Motor neuron (in vitro differentiated cells): ENCODE measurements around the gene AGK. TPM values are rescaled to one million over a fixed set of nuclear protein-coding genes. Genes with fewer than 3 reads are reported as not detected.

Experiments
- ATAC-seq, 8 experiments: fragments of 200-7000 bp; cut with Tn5 transposase; replicated peaks in 6 of 8; 2 replicates each; pipeline ENCODE4 v1.8.0; 2021; ENCODE audit warnings: mild to moderate bottlenecking in 8 of 8, moderate library complexity in 8 of 8
- H3K27ac ChIP-seq, 2 donors: fragments of 250-450 bp; sonication (Bioruptor Pico); 2 replicates each; pipeline ENCODE4 v1.9.0; 2021; ENCODE audit warnings: antibody characterized with exemption in 2 of 2, mild to moderate bottlenecking in 2 of 2, moderate library complexity in 1 of 2
- H3K4me1 ChIP-seq, 2 donors: fragments of 250-450 bp; sonication (Bioruptor Pico); replicated peaks in 1 of 2; 2 replicates each; pipeline ENCODE4 v1.6.1; 2021; ENCODE audit warnings: antibody characterized with exemption in 2 of 2, mild to moderate bottlenecking in 2 of 2, moderate library complexity in 1 of 2
- H3K4me3 ChIP-seq, 5 donors: fragments of 250-450 bp; sonication (Bioruptor Pico); 2 replicates each; pipeline ENCODE4 v1.9.0; 2021; ENCODE audit warnings: antibody characterized with exemption in 5 of 5, mild to moderate bottlenecking in 5 of 5, moderate library complexity in 4 of 5
- WGBS, 10 experiments: fragments of 450-650 bp; shearing (Covaris generic); methylation state at CpG; one replicate each; pipeline ENCODE4 v1.0.0; 2022; 5-methylcytosine and 5-hydroxymethylcytosine counted together
- in situ Hi-C, 9 experiments: fragments of 400-800 bp; cut with MboI; loops; one replicate each; pipeline ENCODE4 v1.15.0; 2021; ENCODE audit warnings: low sequenced_read_pairs in 9 of 9, low pct_unique_long_range_greater_than_20kb in 2 of 9; ENCODE audit not compliant: unreplicated experiment in 9 of 9
- total RNA-seq, 8 experiments: library from RNA; unstranded; fragments of 300-600 nt; gene quantifications; 2 replicates each; pipeline versions ENCODE4 v1.2.3 to v1.2.4, GENCODE V29; 2022

The AGK gene
- total RNA-seq, 8 experiments from 2014 or later, result 27.7 to 253 (median 39.5) TPM

DNA sequence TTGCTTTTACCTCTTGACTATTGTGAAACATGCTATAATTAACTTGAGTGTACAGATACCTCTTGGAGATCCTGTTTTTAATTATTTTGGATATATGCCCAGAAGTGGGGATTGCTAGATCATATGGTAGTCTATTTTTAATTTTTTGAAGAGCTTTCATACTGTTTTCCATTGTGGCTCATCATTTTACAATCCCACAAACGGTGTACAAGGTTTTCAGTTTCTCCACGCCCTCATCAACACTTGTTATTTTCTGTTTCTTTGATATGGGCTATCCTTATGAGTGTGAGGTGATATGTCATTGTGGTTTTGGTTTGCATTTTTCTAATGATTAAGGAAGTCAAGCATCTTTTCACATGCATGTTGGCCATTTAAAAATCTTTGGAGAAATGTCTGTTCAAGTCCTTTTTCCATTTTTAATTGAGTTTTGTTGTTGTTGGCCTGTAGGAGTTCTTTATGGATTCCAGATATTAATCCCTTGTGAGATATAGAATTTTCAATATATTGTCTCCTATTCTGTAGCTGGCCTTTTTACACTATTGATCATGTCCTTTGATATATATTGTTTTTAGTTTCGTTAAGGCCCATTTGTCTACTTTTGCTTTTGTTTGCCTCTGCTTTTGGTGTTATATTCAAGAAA, 7.5 kb downstream of the AGK start:
- H3K27ac ChIP-seq, result no peak overlapping the region
- H3K4me3 ChIP-seq, result no peak overlapping the region
- no peaks in the 10 kb centered on the region for H3K4me1 ChIP-seq
- WGBS, 10 experiments, result 61 to 100% (median 93%) methylated on average over 1 to 3 of the region's 3 CpGs; no CpG with 5 or more reads in 1 of the 10 experiments
- peak in 1 of 8 experiments; percentile 40 for ATAC-seq
- in situ Hi-C loops, result no loop called here

DNA sequence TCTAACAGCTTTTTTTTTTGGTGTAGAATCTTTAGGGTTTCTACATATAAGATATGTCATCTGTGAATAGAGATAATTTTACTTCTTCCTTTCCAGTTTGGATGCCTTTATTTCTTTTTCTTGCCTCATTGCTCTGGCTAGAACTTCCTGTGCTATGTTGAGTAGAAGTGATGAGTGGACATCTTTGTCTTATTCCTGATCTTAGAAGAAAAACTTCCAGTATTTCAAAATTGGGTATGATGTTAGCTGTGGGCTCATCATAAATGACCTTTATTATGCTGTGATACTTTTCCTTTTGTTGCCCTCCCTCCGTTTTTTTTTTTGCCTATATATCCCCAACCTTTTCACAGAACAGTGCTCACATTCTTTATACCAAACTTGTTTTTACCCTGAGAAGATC, 8.8 kb downstream of the AGK start:
- 67 to 100% (median 89%) methylated on average over 1 of the region's 1 CpG; no CpG with 5 or more reads in 1 of the 10 experiments for WGBS, 10 experiments
- H3K27ac ChIP-seq, result no peak overlapping the region
- no peaks in the 10 kb centered on the region for H3K4me1 ChIP-seq

DNA sequence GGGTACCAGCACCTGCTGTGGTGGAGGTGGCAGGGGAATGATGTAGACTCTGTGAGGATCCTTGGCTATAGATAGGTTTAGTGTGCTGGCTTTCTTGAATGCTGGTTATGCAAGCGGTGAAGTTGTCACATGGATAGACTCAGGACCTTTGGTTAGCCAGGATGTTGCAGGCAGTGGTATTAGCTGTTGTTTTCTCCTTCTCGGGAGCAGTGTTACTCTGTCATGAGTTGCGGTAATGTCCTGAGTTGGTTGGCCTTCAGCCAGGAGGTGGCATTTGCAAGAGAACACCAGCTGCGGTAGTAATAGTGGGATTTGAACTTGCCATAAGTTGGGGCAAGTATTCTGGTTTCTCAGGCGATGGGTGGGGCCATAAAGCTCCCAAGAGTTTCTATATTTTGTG, 10.8 kb downstream of the AGK start:
- in situ Hi-C loops, result no loop called here
- H3K27ac ChIP-seq, result no peak overlapping the region
- no peak for ATAC-seq
- no peaks in the 10 kb centered on the region for H3K4me1 ChIP-seq
- 80 to 100% (median 92%) methylated on average over 1 to 5 of the region's 5 CpGs; no CpG with 5 or more reads in 4 of the 10 experiments for WGBS, 10 experiments
- H3K4me3 ChIP-seq, result no peak overlapping the region

More for the DNA sequence above, 8.8 kb downstream of the AGK start:
- ATAC-seq, result no peak
- no peak overlapping the region for H3K4me3 ChIP-seq
- in situ Hi-C loops, result no loop called here

DNA sequence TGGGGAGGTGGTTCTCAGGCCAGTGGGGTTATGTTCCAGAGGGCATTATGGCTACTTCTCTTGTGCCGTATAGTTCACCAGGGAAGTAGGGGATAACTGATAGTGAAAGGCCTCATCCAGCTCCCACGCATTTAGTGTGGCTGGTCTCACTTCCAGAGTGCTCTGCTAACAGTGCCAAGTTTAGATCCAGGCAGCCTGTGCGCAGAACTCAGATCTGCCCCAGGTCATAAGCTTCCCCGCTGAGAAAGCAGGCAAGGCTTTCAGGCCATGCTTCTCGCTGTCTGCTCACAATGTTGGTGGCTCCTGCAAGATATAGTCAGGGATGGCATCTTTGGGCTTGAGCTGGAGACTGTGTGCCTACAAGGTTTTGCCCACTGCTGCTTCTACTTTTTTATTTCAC, 11.3 kb downstream of the AGK start:
- Histone ChIP-seq H3K4me3 (no peak overlapping the region), H3K27ac (no peak overlapping the region), H3K4me1 (no peaks in the 10 kb centered on the region)
- 90 to 100% (median 100%) methylated on average over 2 to 5 of the region's 5 CpGs; no CpG with 5 or more reads in 7 of the 10 experiments for WGBS, 10 experiments
- in situ Hi-C loops, result no loop called here
- ATAC-seq, result no peak

DNA sequence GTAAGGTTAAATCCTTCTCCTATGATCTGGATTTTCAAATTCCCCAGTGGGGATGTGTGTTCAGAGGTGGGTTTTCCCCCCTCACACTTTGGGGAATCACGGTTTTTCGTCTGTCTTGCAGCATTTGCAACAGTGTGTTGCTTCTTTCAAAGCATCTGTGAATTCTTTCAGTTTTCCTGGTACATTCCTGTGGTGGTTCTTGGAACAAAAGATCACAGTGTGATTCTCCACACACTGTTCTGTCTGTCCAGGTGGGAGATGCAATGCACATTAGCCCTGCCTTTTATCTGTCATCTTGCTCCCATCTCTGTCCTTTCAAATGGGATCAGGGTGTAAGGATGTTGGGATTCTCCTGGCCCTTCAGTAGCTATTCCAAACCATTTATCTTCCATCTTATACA, 11.8 kb downstream of the AGK start:
- Histone ChIP-seq H3K4me1 (no peaks in the 10 kb centered on the region), H3K27ac (no peak overlapping the region), H3K4me3 (no peak overlapping the region)
- in situ Hi-C loops, result no loop called here
- WGBS, 10 experiments, result 76 to 100% methylated on average over 1 to 2 of the region's 2 CpGs; no CpG with 5 or more reads in 8 of the 10 experiments
- no peak for ATAC-seq

GRCh38 chr7:141563956-141564623, 12.9 kb downstream of the AGK start:
- no peak overlapping the region for H3K27ac ChIP-seq
- H3K4me1 ChIP-seq, result no peaks in the 10 kb centered on the region
- ATAC-seq, result peak in 3 of 8 experiments; percentile 68 to 85 (median 70)
- in situ Hi-C loops, result no loop called here
- no peak overlapping the region for H3K4me3 ChIP-seq
- WGBS, 10 experiments, result 67 to 100% (median 94%) methylated on average over 1 to 2 of the region's 2 CpGs; no CpG with 5 or more reads in 3 of the 10 experiments

GRCh38 chr7:141567432-141567831, 16.2 kb downstream of the AGK start:
- H3K4me3 ChIP-seq, result no peak overlapping the region
- no peak overlapping the region for H3K27ac ChIP-seq
- WGBS, 10 experiments, result 88 to 100% (median 100%) methylated on average over 1 of the region's 1 CpG; no CpG with 5 or more reads in 3 of the 10 experiments
- no peak for ATAC-seq
- H3K4me1 ChIP-seq, result no peaks in the 10 kb centered on the region
- in situ Hi-C loops, result no loop called here

DNA sequence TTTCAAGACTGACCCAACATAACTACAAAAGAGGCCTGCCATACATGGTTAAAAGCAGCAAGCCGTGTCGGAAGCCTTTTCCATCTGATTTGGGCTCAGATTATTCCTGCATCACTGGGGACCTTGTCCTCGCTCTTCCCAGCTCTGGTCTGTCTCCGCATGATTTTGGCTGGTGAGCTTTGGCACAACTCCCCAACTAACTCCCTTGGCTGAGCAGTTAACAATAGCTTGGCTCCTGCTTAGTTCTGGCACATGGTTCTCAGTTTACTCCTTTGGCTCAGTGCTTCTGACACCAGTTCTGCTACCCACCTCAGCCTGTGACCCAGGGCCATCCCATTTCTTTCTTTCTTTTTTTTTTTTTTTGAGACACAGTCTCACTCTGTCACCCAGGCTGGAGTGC, 17.0 kb downstream of the AGK start:
- H3K27ac ChIP-seq, result no peak overlapping the region
- no peak for ATAC-seq
- 40 to 100% (median 91%) methylated on average over 1 to 4 of the region's 4 CpGs; no CpG with 5 or more reads in 2 of the 10 experiments for WGBS, 10 experiments
- no peak overlapping the region for H3K4me3 ChIP-seq
- no peaks in the 10 kb centered on the region for H3K4me1 ChIP-seq
- in situ Hi-C loops, result no loop called here

- Histone ChIP-seq H3K4me1 (no peaks in the 10 kb centered on the region), H3K4me3 (no peak overlapping the region), H3K27ac (no peak overlapping the region)
- in situ Hi-C loops, result no loop called here
- WGBS, 10 experiments, result 67 to 100% (median 94%) methylated on average over 1 of the region's 1 CpG; no CpG with 5 or more reads in 4 of the 10 experiments
- ATAC-seq, result peak in 1 of 8 experiments; percentile 72
Observed at GRCh38 chr7:141571059-141571458, 19.8 kb downstream of the AGK start.

- ATAC-seq, result no peak
- Histone ChIP-seq H3K4me3 (no peak overlapping the region), H3K4me1 (no peaks in the 10 kb centered on the region), H3K27ac (no peak overlapping the region)
- in situ Hi-C loops, result no loop called here
Observed at GRCh38 chr7:141572175-141572574, 21.0 kb downstream of the AGK start.

- 79 to 100% (median 100%) methylated on average over 1 to 6 of the region's 6 CpGs; no CpG with 5 or more reads in 1 of the 10 experiments for WGBS, 10 experiments
- no peak overlapping the region for H3K27ac ChIP-seq
- no peaks in the 10 kb centered on the region for H3K4me1 ChIP-seq
- H3K4me3 ChIP-seq, result no peak overlapping the region
- in situ Hi-C loops, result no loop called here
- no peak for ATAC-seq
Observed at GRCh38 chr7:141573511-141573910, 22.3 kb downstream of the AGK start.

DNA sequence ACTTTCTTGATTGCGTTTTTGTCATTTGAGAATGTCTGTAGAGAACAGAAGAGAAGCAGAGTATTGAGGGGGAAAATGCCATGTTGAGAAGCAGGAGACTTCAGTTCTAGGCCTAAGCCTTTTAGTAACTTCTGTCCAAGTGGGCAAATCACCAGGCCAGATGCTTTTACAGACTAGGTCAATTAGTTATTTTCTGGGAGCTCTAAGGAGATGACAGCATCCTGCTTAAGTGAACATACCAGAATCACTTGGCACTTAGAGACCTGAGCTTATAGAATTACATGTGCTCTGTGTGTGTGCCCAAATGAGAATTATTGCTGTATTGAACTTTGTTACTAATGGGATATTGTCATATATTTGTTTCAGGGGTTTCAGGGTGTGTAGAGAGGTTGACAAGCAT, 24.0 kb downstream of the AGK start:
- Histone ChIP-seq H3K4me3 (no peak overlapping the region), H3K27ac (no peak overlapping the region), H3K4me1 (no peaks in the 10 kb centered on the region)
- ATAC-seq, result no peak
- 89 to 100% (median 100%) methylated on average over 1 of the region's 1 CpG; no CpG with 5 or more reads in 5 of the 10 experiments for WGBS, 10 experiments
- in situ Hi-C loops, result no loop called here

DNA sequence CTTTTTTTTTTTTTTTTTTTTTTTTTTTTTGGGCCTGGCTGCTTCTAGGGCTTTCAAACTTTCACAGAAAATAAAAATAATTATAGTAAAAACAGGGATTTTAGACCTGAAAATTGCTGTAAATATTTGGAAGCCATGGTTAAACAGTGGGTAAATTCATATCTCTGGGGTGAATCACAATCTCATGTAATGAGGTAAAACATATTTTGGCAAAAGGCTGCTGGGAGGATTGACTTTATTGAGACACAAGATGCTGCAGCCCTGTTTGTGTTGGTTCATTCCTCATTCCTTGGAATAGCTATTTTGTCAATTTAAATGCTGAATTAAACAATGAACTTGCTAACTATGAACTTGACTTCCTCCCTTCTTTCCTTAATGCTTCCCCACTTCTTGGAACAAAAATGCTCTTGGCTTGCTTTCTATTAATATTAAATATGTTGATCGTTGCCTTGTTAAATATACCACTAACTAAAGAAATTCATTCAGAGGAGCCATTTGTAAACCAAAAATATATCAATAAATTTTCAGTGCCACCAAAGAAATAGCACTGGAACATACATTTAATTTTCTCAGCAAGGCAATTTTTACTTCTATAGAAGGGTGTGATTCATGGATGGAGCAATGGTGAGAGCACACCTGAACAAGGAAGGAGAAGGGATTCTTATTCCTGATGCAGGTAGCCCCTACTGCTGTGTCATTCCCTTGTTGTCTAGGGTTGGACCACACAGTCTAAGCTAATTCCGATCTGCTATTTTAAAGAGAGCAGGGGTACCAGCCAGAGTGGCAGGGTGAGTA, 24.6 kb downstream of the AGK start:
- WGBS, 10 experiments, result 67 to 100% (median 100%) methylated on average over 1 to 2 of the region's 2 CpGs; no CpG with 5 or more reads in 1 of the 10 experiments
- ATAC-seq, result no peak
- Histone ChIP-seq H3K27ac (no peak overlapping the region), H3K4me1 (no peaks in the 10 kb centered on the region), H3K4me3 (no peak overlapping the region)
- in situ Hi-C loops, result no loop called here
